Bronchial epithelial cell (primary cell): ENCODE results near the gene SLC22A5. TPM values are rescaled to one million over a fixed set of nuclear protein-coding genes. Genes with fewer than 3 reads are reported as not detected.

Source experiments
- DNase-seq: peaks from one replicate; pipeline ENCODE4 v3.0.0-alpha.2; 2010; ENCODE audit warnings: low read depth
- FAIRE-seq: peaks from 2 replicates; lab custom pipeline; 2011; peaks lifted over from hg19 to GRCh38; lab: Jason Lieb, UNC
- H3K27me3 ChIP-seq: 2 replicates; pipeline ENCODE4 v1.5.1; 2011; ENCODE audit warnings: low read length; ENCODE audit not compliant: control insufficient read depth, insufficient read depth
- H3K36me3 ChIP-seq: 2 replicates; pipeline ENCODE4 v1.5.1; 2011; ENCODE audit warnings: low read length; ENCODE audit not compliant: control insufficient read depth, insufficient read depth
- H3K4me3 ChIP-seq: 2 replicates; pipeline ENCODE4 v1.5.1; 2011; ENCODE audit warnings: mild to moderate bottlenecking, low read depth, low read length, control low read depth
- CTCF ChIP-seq: IDR thresholded peaks from 2 replicates; pipeline ENCODE4 v1.5.1; 2011; ENCODE audit warnings: mild to moderate bottlenecking, moderate library complexity, low read length, control low read depth, inconsistent platforms; ENCODE audit not compliant: insufficient read depth, severe bottlenecking
- total RNA-seq: library from RNA; depleted of rRNA; stranded (reverse); fragments of >200 nt; gene quantifications from 2 replicates; pipeline ENCODE4 v1.2.1, GENCODE V29; 2014

SLC22A5 gene
- total RNA-seq, 1 donor from 2014 or later, result 7.1 TPM

DNA sequence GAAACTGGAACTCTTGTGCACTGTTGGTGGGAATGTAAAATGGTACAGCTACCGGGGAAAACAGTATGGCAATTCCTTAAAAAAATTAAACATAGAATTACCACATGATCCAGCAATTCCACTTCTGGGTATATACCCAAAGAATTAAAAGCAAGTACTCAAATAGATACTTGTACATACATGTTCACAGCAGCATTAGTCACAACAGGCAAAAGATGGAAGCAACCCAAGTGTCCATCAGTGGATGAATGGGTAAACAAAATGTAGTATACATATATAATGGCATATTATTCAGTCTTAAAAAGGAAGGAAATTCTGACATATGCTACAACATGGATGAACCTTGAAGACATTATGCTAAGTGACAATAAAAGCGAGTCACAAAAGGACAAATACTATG, 7.4 kb upstream of the SLC22A5 start:
- peak; percentile 94 for DNase-seq
- Histone ChIP-seq H3K4me3 (no peak overlapping the region), H3K27me3 (no peaks in the 10 kb centered on the region), H3K36me3 (peaks cover 8% of the 10 kb centered on the region)
- TF ChIP-seq CTCF, result no peak
- no peak for FAIRE-seq

DNA sequence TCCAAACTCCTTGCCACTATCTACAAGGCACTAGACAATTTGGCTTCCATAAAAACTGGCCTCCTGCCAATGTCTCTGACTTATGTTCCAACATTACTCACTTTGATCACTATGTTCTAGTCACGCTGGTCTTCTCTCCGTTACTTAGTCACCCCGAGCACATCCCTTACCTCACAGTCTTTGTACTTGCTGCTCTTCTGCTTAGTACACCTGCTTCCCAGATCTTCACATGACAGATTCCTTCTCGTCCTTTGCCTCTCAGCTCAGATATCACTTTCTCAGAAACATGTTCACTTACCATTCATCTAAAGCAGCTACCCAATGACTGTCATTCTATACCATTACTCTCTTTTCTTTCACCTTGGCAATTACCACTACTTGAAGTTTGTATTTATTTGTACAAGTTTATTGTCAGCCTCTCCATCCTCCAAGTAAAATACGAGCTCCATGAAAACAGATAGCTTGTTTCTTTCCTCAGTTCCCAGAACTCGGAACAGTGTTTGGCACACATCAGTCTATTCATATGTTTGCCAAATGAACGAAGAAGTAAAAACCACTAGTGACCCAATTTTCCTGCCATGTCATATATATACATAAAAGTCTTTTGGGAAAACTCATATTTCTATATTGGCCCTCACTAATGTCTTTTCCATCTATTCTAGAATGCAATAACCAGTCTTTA, 5.9 kb upstream of the SLC22A5 start:
- FAIRE-seq, result peak; percentile 82

DNA sequence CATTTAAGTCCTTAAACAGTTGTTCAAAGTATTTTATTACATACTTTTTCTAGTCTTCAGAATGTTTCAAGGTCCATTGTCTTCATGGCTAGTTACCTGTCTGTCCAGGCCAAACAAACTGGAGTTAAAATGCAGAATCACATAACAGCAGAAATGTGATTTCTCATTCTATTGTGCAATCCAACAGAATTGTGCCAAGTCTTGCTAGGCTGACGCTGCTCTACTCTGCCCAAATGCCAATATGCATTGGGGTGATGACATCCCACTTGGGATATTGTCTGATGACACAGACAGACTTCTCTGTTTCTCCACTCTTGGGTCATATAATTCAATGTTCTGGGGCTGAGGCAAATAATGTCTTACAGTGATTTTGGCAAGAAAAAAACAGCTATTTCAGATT, 5.2 kb upstream of the SLC22A5 start:
- peak; percentile 96 for DNase-seq
- Histone ChIP-seq H3K36me3 (peaks cover 2% of the 10 kb centered on the region), H3K27me3 (no peaks in the 10 kb centered on the region), H3K4me3 (no peak overlapping the region)
- FAIRE-seq, result peak; percentile 96
- TF ChIP-seq CTCF, result no peak

More for the DNA sequence above, 5.9 kb upstream of the SLC22A5 start:
- Histone ChIP-seq H3K27me3 (no peaks in the 10 kb centered on the region), H3K36me3 (peaks cover 7% of the 10 kb centered on the region), H3K4me3 (no peak overlapping the region)
- TF ChIP-seq CTCF, result no peak
- DNase-seq, result peak; percentile 98

GRCh38 chr5:132365213-132365612, 4.3 kb upstream of the SLC22A5 start:
- Histone ChIP-seq H3K4me3 (no peak overlapping the region), H3K27me3 (no peaks in the 10 kb centered on the region), H3K36me3 (no peaks in the 10 kb centered on the region)
- DNase-seq, result peak; percentile 90
- no peak for TF ChIP-seq CTCF
- FAIRE-seq, result no peak

GRCh38 chr5:132368186-132368585, 1.3 kb upstream of the SLC22A5 start:
- no peak for TF ChIP-seq CTCF
- no peak overlapping the region for H3K4me3 ChIP-seq
- FAIRE-seq (no peak), DNase-seq (no peak)
- H3K36me3 ChIP-seq, result peaks cover 3% of the 10 kb centered on the region
- H3K27me3 ChIP-seq, result no peaks in the 10 kb centered on the region
